DOHH2 (cell line): Measurements from ENCODE around the gene GALNTL6.

Experiments used
- CTCF ChIP-seq: fragments of 200-600 bp; sonication (generic); IDR thresholded peaks from one replicate; pipeline ENCODE4 v1.5.1; 2014; ENCODE audit warnings: antibody characterized with exemption, mild to moderate bottlenecking, low read depth, low read length; ENCODE audit not compliant: poor library complexity, severe bottlenecking
- EZH2phosphoT487 ChIP-seq: fragments of 200-600 bp; sonication (generic); IDR thresholded peaks from 2 replicates; pipeline ENCODE4 v1.6.1; 2017; ENCODE audit warnings: borderline replicate concordance, mild to moderate bottlenecking, antibody characterized with exemption, low read length, moderate library complexity, mixed read lengths

GRCh38 chr4:173018446-173018845 lies 1205.2 kb downstream of the GALNTL6 start:
- TF ChIP-seq CTCF: no peak
- TF ChIP-seq EZH2phosphoT487: no peak
